HepG2 (cell line): ENCODE results near the gene FUBP3. TPM values are rescaled to one million over a fixed set of nuclear protein-coding genes. Genes with fewer than 3 reads are reported as not detected.

ENCODE experiments used
- ATRX ChIP-seq: sonication (generic); formaldehyde crosslinking; IDR thresholded peaks from 2 replicates; pipeline ENCODE4 v1.4.0; 2020; ENCODE audit warnings: missing genetic modification reagents, borderline replicate concordance
- DPF2 ChIP-seq: sonication (generic); formaldehyde crosslinking; IDR thresholded peaks from 2 replicates; pipeline ENCODE4 v1.4.0; 2020; ENCODE audit warnings: mild to moderate bottlenecking, low read depth, missing genetic modification reagents, borderline replicate concordance
- EED ChIP-seq: sonication (generic); formaldehyde crosslinking; IDR thresholded peaks from 2 replicates; pipeline ENCODE4 v1.5.0; 2020; ENCODE audit warnings: mild to moderate bottlenecking, missing genetic modification reagents
- FOXA3 ChIP-seq: IDR thresholded peaks from 2 replicates; pipeline ENCODE4 v1.6.1; 2016; ENCODE audit warnings: missing genetic modification reagents, missing compliant biosample characterization
- JDP2 ChIP-seq: sonication (generic); formaldehyde crosslinking; IDR thresholded peaks from 2 replicates; pipeline ENCODE4 v1.8.1; 2022; ENCODE audit warnings: missing genetic modification reagents, borderline replicate concordance
- KLF11 ChIP-seq: IDR thresholded peaks from 2 replicates; pipeline ENCODE4 v1.6.1; 2016; ENCODE audit warnings: missing compliant biosample characterization
- MAZ ChIP-seq, 2 experiments: sonication (generic) in 1 of 2; formaldehyde crosslinking in 1 of 2; IDR thresholded peaks; 2 replicates each; pipeline versions ENCODE4 v1.5.0 to v1.6.1; 2012 to 2020; ENCODE audit warnings: low read depth in 2 of 2, mild to moderate bottlenecking in 2 of 2, borderline replicate concordance in 1 of 2, improper control_type of control experiment in 1 of 2, low read length in 1 of 2, missing genetic modification reagents in 1 of 2, moderate library complexity in 1 of 2
- NFIB ChIP-seq: sonication (generic); formaldehyde crosslinking; IDR thresholded peaks from 2 replicates; pipeline ENCODE4 v1.9.0; 2021; ENCODE audit warnings: missing genetic modification reagents, mild to moderate bottlenecking, borderline replicate concordance
- PAX8 ChIP-seq: sonication (generic); formaldehyde crosslinking; IDR thresholded peaks from 2 replicates; pipeline ENCODE4 v1.8.0; 2022; ENCODE audit warnings: mild to moderate bottlenecking, missing genetic modification reagents, borderline replicate concordance
- SIX1 ChIP-seq: sonication (generic); formaldehyde crosslinking; IDR thresholded peaks from 2 replicates; pipeline ENCODE4 v1.4.0; 2020; ENCODE audit warnings: missing genetic modification reagents, borderline replicate concordance
- SP4 ChIP-seq: sonication (generic); formaldehyde crosslinking; IDR thresholded peaks from 2 replicates; pipeline ENCODE4 v1.8.1; 2023; ENCODE audit warnings: mild to moderate bottlenecking, missing genetic modification reagents
- TFDP1 ChIP-seq: IDR thresholded peaks from 2 replicates; pipeline ENCODE4 v1.6.1; 2016; ENCODE audit warnings: missing compliant biosample characterization, missing genetic modification reagents, borderline replicate concordance
- YEATS4 ChIP-seq: sonication (generic); formaldehyde crosslinking; IDR thresholded peaks from 2 replicates; pipeline ENCODE4 v1.4.0; 2020; ENCODE audit warnings: missing genetic modification reagents, borderline replicate concordance
- ZFP90 ChIP-seq: sonication (generic); formaldehyde crosslinking; IDR thresholded peaks from 2 replicates; pipeline ENCODE4 v1.8.0; 2022; ENCODE audit warnings: missing genetic modification reagents, mild to moderate bottlenecking, inconsistent platforms, borderline replicate concordance
- ZNF225 ChIP-seq: sonication (generic); formaldehyde crosslinking; IDR thresholded peaks from 2 replicates; pipeline ENCODE4 v1.4.0; 2020; ENCODE audit warnings: mild to moderate bottlenecking, missing genetic modification reagents
- ZNF432 ChIP-seq: sonication (generic); formaldehyde crosslinking; IDR thresholded peaks from 2 replicates; pipeline ENCODE4 v1.5.0; 2020; ENCODE audit warnings: missing genetic modification reagents, mild to moderate bottlenecking, borderline replicate concordance
- ZNF441 ChIP-seq: sonication (generic); formaldehyde crosslinking; IDR thresholded peaks from 2 replicates; pipeline ENCODE4 v1.7.0; 2021; ENCODE audit warnings: missing genetic modification reagents, borderline replicate concordance
- ZNF512 ChIP-seq: sonication (generic); formaldehyde crosslinking; IDR thresholded peaks from 2 replicates; pipeline ENCODE4 v1.4.0; 2020; ENCODE audit warnings: mild to moderate bottlenecking, missing genetic modification reagents
- ZNF609 ChIP-seq: sonication (generic); formaldehyde crosslinking; IDR thresholded peaks from 2 replicates; pipeline ENCODE4 v1.4.0; 2020; ENCODE audit warnings: mild to moderate bottlenecking, missing genetic modification reagents, borderline replicate concordance
- ZSCAN21 ChIP-seq: sonication (generic); formaldehyde crosslinking; IDR thresholded peaks from 2 replicates; pipeline ENCODE4 v1.8.0; 2022; ENCODE audit warnings: mild to moderate bottlenecking, missing genetic modification reagents, moderate library complexity, borderline replicate concordance
- polyA plus RNA-seq, 8 experiments: library from polyadenylated mRNA; depleted of rRNA in 3 of 8; stranded (reverse) in 7 of 8; unstranded in 1 of 8; fragments of >200 nt; fragmentation: Illumina TruSeq in 4 of 8; extraction: Trizol in 4 of 8; gene quantifications; 2 replicates each; pipeline versions ENCODE4 v1.2.1 to v1.2.3, GENCODE V29; 2011 to 2016; ENCODE audit warnings: low read depth in 4 of 8, missing spikeins in 1 of 8, mixed read lengths in 1 of 8; ENCODE audit not compliant: insufficient read depth in 1 of 8
- total RNA-seq, 5 experiments: library from RNA; depleted of rRNA; stranded (reverse); fragments of >200 nt; fragmentation: Illumina TruSeq; extraction: Trizol; gene quantifications; 2 replicates each; pipeline ENCODE4 v1.2.3, GENCODE V29; 2016; ENCODE audit warnings: low read depth in 1 of 5

FUBP3 gene
- total and polyA plus RNA-seq, 2 of the 13 experiments (the other 11 are each of a cell fraction or from before 2014, with no cell fraction given), result 28.7 to 40.0 TPM

GRCh38 chr9:130578865-130579737 lies at the start of gene FUBP3 (continued):
- TF ChIP-seq ZSCAN21 (CRISPR knock-in tag), result peak; percentile 53; the same call in 1 of the 2 replicates
- no peak for TF ChIP-seq ATRX (CRISPR knock-in tag)
- TF ChIP-seq JDP2 (CRISPR knock-in tag), result no peak
- no peak for TF ChIP-seq FOXA3 (CRISPR knock-in tag)
- TF ChIP-seq ZNF512, result no peak
- peak; percentile 28; the same call in 1 of the 2 replicates for TF ChIP-seq PAX8 (CRISPR knock-in tag)
- TF ChIP-seq ZNF225 (CRISPR knock-in tag), result no peak
- peak; percentile 87; the same call in 1 of the 2 replicates for TF ChIP-seq YEATS4
- no peak; the same call in 1 of the 2 replicates for TF ChIP-seq ZFP90 (CRISPR knock-in tag)
- peak; percentile 82; the same call in 1 of the 2 replicates for TF ChIP-seq EED (CRISPR knock-in tag)
- no peak for TF ChIP-seq MAZ (IDR thresholded peaks at IDR 0.05; ENCODE audit: borderline replicate concordance, low read depth, low read length)
- TF ChIP-seq MAZ (CRISPR knock-in tag; IDR thresholded peaks at IDR 0.05; ENCODE audit: low read depth), result peak; percentile 86
- peak; percentile 10; the same call in 1 of the 2 replicates for TF ChIP-seq TFDP1 (CRISPR knock-in tag)
- 0 out of 2 replicates have a peak, but pooled peaks have one; percentile 22 for TF ChIP-seq KLF11 (CRISPR knock-in tag)
- TF ChIP-seq SIX1, result no peak
- TF ChIP-seq ZNF432 (CRISPR knock-in tag), result no peak
- TF ChIP-seq ZNF441, result peak; percentile 49; the same call in 1 of the 2 replicates
- peak; percentile 42; the same call in 1 of the 2 replicates for TF ChIP-seq SP4 (CRISPR knock-in tag)
- no peak for TF ChIP-seq NFIB (CRISPR knock-in tag)
- TF ChIP-seq ZNF609 (CRISPR knock-in tag), result peak; percentile 32; the same call in 1 of the 2 replicates
- no peak for TF ChIP-seq DPF2
